Measurements from ENCODE around the gene MAPKBP1. TPM values are rescaled to one million over a fixed set of nuclear protein-coding genes. Genes with fewer than 3 reads are reported as not detected.

MAPKBP1 gene
- total RNA-seq, 1 experiment from 2014 or later = 13.7 TPM

- Histone ChIP-seq H3K4ac (ENCODE audit: low read depth, low read length) (no peak overlapping the region), H4K8ac (replicated peaks; ENCODE audit: insufficient read length, low read depth, low read length) (no peak overlapping the region), H2BK120ac (ENCODE audit: low read depth, low read length, poor library complexity, severe bottlenecking) (no peak overlapping the region), H2AFZ (ENCODE audit: low read length) (no peak overlapping the region), H3K56ac (ENCODE audit: insufficient read length, low read depth, low read length) (no peak overlapping the region), H3K23me2 (ENCODE audit: insufficient read length, low read depth, low read length, poor library complexity, severe bottlenecking) (no peaks in the 10 kb centered on the region), H3K9ac (ENCODE audit: extremely low read depth, insufficient read length, low read length) (no peak overlapping the region), H3K4me1 (ENCODE audit: insufficient read depth, low read length) (peaks cover 8% of the 10 kb centered on the region; the same call in 1 of the 2 replicates), H3K27me3 (ENCODE audit: insufficient read depth, low read length) (no peaks in the 10 kb centered on the region), H3K23ac (ENCODE audit: insufficient read length, low read depth, low read length) (no peak overlapping the region), H3K18ac (ENCODE audit: insufficient read length, low read depth, low read length) (no peak overlapping the region), H3K79me1 (ENCODE audit: insufficient read depth, low read depth, low read length, poor library complexity, severe bottlenecking) (no peaks in the 10 kb centered on the region), H3K14ac (ENCODE audit: insufficient read depth, low read length) (no peak overlapping the region), H2BK5ac (ENCODE audit: insufficient read length, low read length) (no peak overlapping the region), H2BK12ac (ENCODE audit: insufficient read length, low read depth, low read length) (no peak overlapping the region), H4K20me1 (ENCODE audit: control insufficient read depth, insufficient read depth, insufficient read length) (no peaks in the 10 kb centered on the region), H4K5ac (ENCODE audit: insufficient read length, low read depth, low read length) (no peak overlapping the region), H3K79me2 (ENCODE audit: insufficient read depth, low read length) (no peaks in the 10 kb centered on the region), H2BK20ac (ENCODE audit: low read depth, low read length, poor library complexity, severe bottlenecking) (no peak overlapping the region), H3K9me3 (ENCODE audit: control insufficient read depth, low read depth, low read length) (no peaks in the 10 kb centered on the region), H3T11ph (ENCODE audit: low read length) (no peak overlapping the region), H3K4me2 (ENCODE audit: insufficient read depth, insufficient read length, low read length) (no peak overlapping the region), H2AK5ac (ENCODE audit: insufficient read length, low read length) (no peak overlapping the region), H4K91ac (ENCODE audit: insufficient read length, low read depth, low read length) (no peak overlapping the region), H2BK15ac (ENCODE audit: low read depth, low read length) (no peak overlapping the region), H3K27ac (ENCODE audit: insufficient read length, low read depth, low read length) (no peak overlapping the region)
- H3K9me3 Mint-ChIP-seq = no peaks in the 10 kb centered on the region
- peak overlapping the region in 1 of 3 experiments; percentile 41; a peak in 3 of 7 replicates for H3K27ac Mint-ChIP-seq
- peaks cover 38 to 48% of the 10 kb centered on the region in 2 experiments for H3K4me1 Mint-ChIP-seq
- TF ChIP-seq CTCF (conservative IDR thresholded peaks at IDR 0.05) = no peak
- no peak for DNase-seq
- no peak overlapping the region for H3K4me3 Mint-ChIP-seq
- H3K36me3 Mint-ChIP-seq (ENCODE audit: insufficient read depth in 1 of 3, low read depth in 3 of 3) = peaks cover 0 to 2% (median 0%) of the 10 kb centered on the region in 3 experiments; a peak in 1 of 7 replicates
- no peaks in the 10 kb centered on the region; the same call in 1 of the 2 replicates for H3K27me3 Mint-ChIP-seq (ENCODE audit: low read depth)
- no CpG with 5 or more reads among the region's 5 CpGs for WGBS (ENCODE audit: extremely low coverage, insufficient read length, low lambda C conversion rate)
Observed at GRCh38 chr15:41782371-41783282, 8.3 kb downstream of the MAPKBP1 start.
